GM12878 (cell line): Measurements from ENCODE around the gene FFAR1.

Source experiments
- HDAC2 ChIP-seq: fragments of 200-600 bp; sonication (generic); IDR thresholded peaks from 2 replicates; pipeline ENCODE4 v1.6.1; 2017
- SP1 ChIP-seq: IDR thresholded peaks from one replicate; pipeline ENCODE4 v1.6.1; 2011; ENCODE audit warnings: low read depth, low read length
- SREBF2 ChIP-seq: IDR thresholded peaks from 2 replicates; pipeline ENCODE4 v1.6.1; 2012; ENCODE audit warnings: mild to moderate bottlenecking, low read length
- USF2 ChIP-seq: IDR thresholded peaks from 2 replicates; pipeline ENCODE4 v1.6.1; 2011; ENCODE audit warnings: low read depth, low read length, improper control_type of control experiment, borderline replicate concordance
- TF ChIP-seq, protein P1 (sequence below), 3 experiments: IDR thresholded peaks in 2 of 3; conservative IDR thresholded peaks in 1 of 3; 2 replicates each; pipeline ENCODE4 v1.5.1; 2011; ENCODE audit warnings: low read depth in 3 of 3, low read length in 3 of 3, mild to moderate bottlenecking in 3 of 3, control low read depth in 2 of 3, moderate library complexity in 2 of 3, inconsistent platforms in 1 of 3, mixed read lengths in 1 of 3; ENCODE audit not compliant: control insufficient read depth in 2 of 3, insufficient read depth in 1 of 3; ENCODE audit errors: extremely low read depth in 1 of 3

- TF ChIP-seq SP1, result no peak
- TF ChIP-seq, protein P1, sequence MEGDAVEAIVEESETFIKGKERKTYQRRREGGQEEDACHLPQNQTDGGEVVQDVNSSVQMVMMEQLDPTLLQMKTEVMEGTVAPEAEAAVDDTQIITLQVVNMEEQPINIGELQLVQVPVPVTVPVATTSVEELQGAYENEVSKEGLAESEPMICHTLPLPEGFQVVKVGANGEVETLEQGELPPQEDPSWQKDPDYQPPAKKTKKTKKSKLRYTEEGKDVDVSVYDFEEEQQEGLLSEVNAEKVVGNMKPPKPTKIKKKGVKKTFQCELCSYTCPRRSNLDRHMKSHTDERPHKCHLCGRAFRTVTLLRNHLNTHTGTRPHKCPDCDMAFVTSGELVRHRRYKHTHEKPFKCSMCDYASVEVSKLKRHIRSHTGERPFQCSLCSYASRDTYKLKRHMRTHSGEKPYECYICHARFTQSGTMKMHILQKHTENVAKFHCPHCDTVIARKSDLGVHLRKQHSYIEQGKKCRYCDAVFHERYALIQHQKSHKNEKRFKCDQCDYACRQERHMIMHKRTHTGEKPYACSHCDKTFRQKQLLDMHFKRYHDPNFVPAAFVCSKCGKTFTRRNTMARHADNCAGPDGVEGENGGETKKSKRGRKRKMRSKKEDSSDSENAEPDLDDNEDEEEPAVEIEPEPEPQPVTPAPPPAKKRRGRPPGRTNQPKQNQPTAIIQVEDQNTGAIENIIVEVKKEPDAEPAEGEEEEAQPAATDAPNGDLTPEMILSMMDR (IDR thresholded peaks at IDR 0.05 in 2 of 3, conservative IDR thresholded peaks at IDR 0.05 in 1 of 3; ENCODE audit: control insufficient read depth in 2 of 3, extremely low read depth in 1 of 3, insufficient read depth in 1 of 3, low read depth in 3 of 3, low read length in 3 of 3), result no peak
- TF ChIP-seq HDAC2, result no peak
- TF ChIP-seq SREBF2, result no peak
- no peak for TF ChIP-seq USF2
These were observed 34.2 kb downstream of the FFAR1 start for GRCh38 chr19:35381926-35382325.
